ENCODE measurements around the gene CLPSL2. TPM values are rescaled to one million over a fixed set of nuclear protein-coding genes. Genes with fewer than 3 reads are reported as not detected.

The CLPSL2 gene
- total RNA-seq, 8 experiments from 2014 or later, result not detected

- H3K27ac ChIP-seq, result no peak within 1 kb of the TSS
- ATAC-seq (replicated peaks in 6 of 8), result no peak
- no peaks in the 10 kb centered on the region for H3K4me1 ChIP-seq (replicated peaks in 1 of 2)
- 0 to 100% (median 81%) methylated on average over 1 to 6 of the region's 7 CpGs for WGBS, 10 experiments
- in situ Hi-C loops (cut with MboI; ENCODE audit: low pct_unique_long_range_greater_than_20kb in 2 of 9, low sequenced_read_pairs in 9 of 9, unreplicated experiment in 9 of 9), result no loop called here
- no peak within 1 kb of the TSS for H3K4me3 ChIP-seq
These were observed 4.3 kb downstream of the CLPSL2 start, which contains the start of gene CLPSL1 for GRCh38 chr6:35780719-35781118. TSS of gene CLPSL1 (plus strand) at chr6:35781019. CDS start at chr6:35781111, 92 bp downstream.

- no peak for ATAC-seq (replicated peaks in 6 of 8)
- H3K4me3 ChIP-seq, result no peak overlapping the region
- H3K27ac ChIP-seq, result no peak overlapping the region
- no peaks in the 10 kb centered on the region for H3K4me1 ChIP-seq (replicated peaks in 1 of 2)
- in situ Hi-C loops (cut with MboI; ENCODE audit: low pct_unique_long_range_greater_than_20kb in 2 of 9, low sequenced_read_pairs in 9 of 9, unreplicated experiment in 9 of 9), result no loop called here
- WGBS, 10 experiments, result 40 to 100% (median 100%) methylated on average over 1 of the region's 2 CpGs; no CpG with 5 or more reads in 5 of the 10 experiments
These were observed 4.9 kb downstream of the CLPSL2 start for GRCh38 chr6:35781290-35781689.

GRCh38 chr6:35782424-35782823 lies 6.0 kb downstream of the CLPSL2 start:
- Histone ChIP-seq H3K4me3 (no peak overlapping the region), H3K4me1 (replicated peaks in 1 of 2) (no peaks in the 10 kb centered on the region), H3K27ac (no peak overlapping the region)
- WGBS, 10 experiments, result 0 to 100% (median 94%) methylated on average over 1 to 3 of the region's 3 CpGs; no CpG with 5 or more reads in 2 of the 10 experiments
- peak in 1 of 8 experiments; percentile 62 for ATAC-seq (replicated peaks in 6 of 8)
- in situ Hi-C loops (cut with MboI; ENCODE audit: low pct_unique_long_range_greater_than_20kb in 2 of 9, low sequenced_read_pairs in 9 of 9, unreplicated experiment in 9 of 9), result no loop called here

- H3K27ac ChIP-seq, result no peak overlapping the region
- H3K4me3 ChIP-seq, result no peak overlapping the region
- ATAC-seq (replicated peaks in 6 of 8), result no peak
- H3K4me1 ChIP-seq (replicated peaks in 1 of 2), result no peaks in the 10 kb centered on the region
- 49 to 80% (median 60%) methylated on average over 1 to 2 of the region's 2 CpGs; no CpG with 5 or more reads in 3 of the 10 experiments for WGBS, 10 experiments
- in situ Hi-C loops (cut with MboI; ENCODE audit: low pct_unique_long_range_greater_than_20kb in 2 of 9, low sequenced_read_pairs in 9 of 9, unreplicated experiment in 9 of 9), result no loop called here
These were observed 7.8 kb downstream of the CLPSL2 start for GRCh38 chr6:35784200-35784599.

- H3K4me1 ChIP-seq (replicated peaks in 1 of 2), result no peaks in the 10 kb centered on the region
- 67 to 83% methylated on average over 1 of the region's 2 CpGs; no CpG with 5 or more reads in 8 of the 10 experiments for WGBS, 10 experiments
- no peak overlapping the region for H3K4me3 ChIP-seq
- ATAC-seq (replicated peaks in 6 of 8), result no peak
- in situ Hi-C loops (cut with MboI; ENCODE audit: low pct_unique_long_range_greater_than_20kb in 2 of 9, low sequenced_read_pairs in 9 of 9, unreplicated experiment in 9 of 9), result no loop called here
- no peak overlapping the region for H3K27ac ChIP-seq
These were observed 9.9 kb downstream of the CLPSL2 start for GRCh38 chr6:35786272-35786671.

- Histone ChIP-seq H3K4me1 (replicated peaks in 1 of 2) (no peaks in the 10 kb centered on the region), H3K27ac (no peak overlapping the region), H3K4me3 (no peak overlapping the region)
- 60 to 100% (median 80%) methylated on average over 1 to 2 of the region's 25 CpGs; no CpG with 5 or more reads in 6 of the 10 experiments for WGBS, 10 experiments
- in situ Hi-C loops (cut with MboI; ENCODE audit: low pct_unique_long_range_greater_than_20kb in 2 of 9, low sequenced_read_pairs in 9 of 9, unreplicated experiment in 9 of 9), result no loop called here
- ATAC-seq (replicated peaks in 6 of 8), result peak in 3 of 8 experiments; percentile 63 to 80 (median 69)
These were observed 10.4 kb downstream of the CLPSL2 start for GRCh38 chr6:35786810-35787209.

- Histone ChIP-seq H3K4me3 (no peak overlapping the region), H3K27ac (no peak overlapping the region), H3K4me1 (replicated peaks in 1 of 2) (peaks cover 0 to 4% of the 10 kb centered on the region in 2 donors)
- in situ Hi-C loops (cut with MboI; ENCODE audit: low pct_unique_long_range_greater_than_20kb in 2 of 9, low sequenced_read_pairs in 9 of 9, unreplicated experiment in 9 of 9), result no loop called here
- no peak for ATAC-seq (replicated peaks in 6 of 8)
- 49 to 89% (median 81%) methylated on average over 4 to 10 of the region's 13 CpGs; no CpG with 5 or more reads in 1 of the 10 experiments for WGBS, 10 experiments
These were observed 11.1 kb downstream of the CLPSL2 start for GRCh38 chr6:35787266-35788218.

- Histone ChIP-seq H3K4me1 (replicated peaks in 1 of 2) (peaks cover 0 to 4% of the 10 kb centered on the region in 2 donors), H3K4me3 (no peak overlapping the region), H3K27ac (no peak overlapping the region)
- WGBS, 10 experiments, result 7 to 80% (median 63%) methylated on average over 3 to 4 of the region's 4 CpGs
- no peak for ATAC-seq (replicated peaks in 6 of 8)
- in situ Hi-C loops (cut with MboI; ENCODE audit: low pct_unique_long_range_greater_than_20kb in 2 of 9, low sequenced_read_pairs in 9 of 9, unreplicated experiment in 9 of 9), result no loop called here
These were observed 12.1 kb downstream of the CLPSL2 start for GRCh38 chr6:35788423-35788982.

- WGBS, 10 experiments, result 44 to 93% (median 62%) methylated on average over 2 to 5 of the region's 5 CpGs
- Histone ChIP-seq H3K4me1 (replicated peaks in 1 of 2) (peaks cover 0 to 4% of the 10 kb centered on the region in 2 donors), H3K4me3 (no peak overlapping the region), H3K27ac (no peak overlapping the region)
- in situ Hi-C loops (cut with MboI; ENCODE audit: low pct_unique_long_range_greater_than_20kb in 2 of 9, low sequenced_read_pairs in 9 of 9, unreplicated experiment in 9 of 9), result no loop called here
- no peak for ATAC-seq (replicated peaks in 6 of 8)
These were observed 14.3 kb downstream of the CLPSL2 start for GRCh38 chr6:35790683-35791082.

- Histone ChIP-seq H3K4me1 (replicated peaks in 1 of 2) (peaks cover 0 to 4% of the 10 kb centered on the region in 2 donors), H3K27ac (no peak overlapping the region), H3K4me3 (no peak overlapping the region)
- in situ Hi-C loops (cut with MboI; ENCODE audit: low pct_unique_long_range_greater_than_20kb in 2 of 9, low sequenced_read_pairs in 9 of 9, unreplicated experiment in 9 of 9), result no loop called here
- peak in 2 of 8 experiments; percentile 36 to 38 for ATAC-seq (replicated peaks in 6 of 8)
- 63 to 100% (median 89%) methylated on average over 3 to 14 of the region's 17 CpGs; no CpG with 5 or more reads in 1 of the 10 experiments for WGBS, 10 experiments
These were observed 18.4 kb downstream of the CLPSL2 start for GRCh38 chr6:35794536-35795452.

GRCh38 chr6:35795453-35796071 lies 19.2 kb downstream of the CLPSL2 start:
- WGBS, 10 experiments, result 40 to 95% (median 69%) methylated on average over 1 to 4 of the region's 11 CpGs; no CpG with 5 or more reads in 4 of the 10 experiments
- ATAC-seq (replicated peaks in 6 of 8), result no peak
- Histone ChIP-seq H3K4me3 (no peak overlapping the region), H3K4me1 (replicated peaks in 1 of 2) (peaks cover 0 to 4% of the 10 kb centered on the region in 2 donors), H3K27ac (no peak overlapping the region)
- in situ Hi-C loops (cut with MboI; ENCODE audit: low pct_unique_long_range_greater_than_20kb in 2 of 9, low sequenced_read_pairs in 9 of 9, unreplicated experiment in 9 of 9), result no loop called here

- H3K27ac ChIP-seq, result no peak overlapping the region
- in situ Hi-C loops (cut with MboI; ENCODE audit: low pct_unique_long_range_greater_than_20kb in 2 of 9, low sequenced_read_pairs in 9 of 9, unreplicated experiment in 9 of 9), result no loop called here
- WGBS, 10 experiments, result 53 to 100% (median 81%) methylated on average over 1 to 4 of the region's 4 CpGs; no CpG with 5 or more reads in 3 of the 10 experiments
- no peak for ATAC-seq (replicated peaks in 6 of 8)
- H3K4me1 ChIP-seq (replicated peaks in 1 of 2), result peaks cover 0 to 4% of the 10 kb centered on the region in 2 donors
- no peak overlapping the region for H3K4me3 ChIP-seq
These were observed 19.8 kb downstream of the CLPSL2 start for GRCh38 chr6:35796236-35796635.
